HFFc6 (cell line): ENCODE measurements around the gene HECTD1. TPM values are rescaled to one million over a fixed set of nuclear protein-coding genes. Genes with fewer than 3 reads are reported as not detected.

Experiments used
- DNase-seq: peaks from one replicate; pipeline ENCODE4 v3.0.0-alpha.2; 2018
- H3K27ac Mint-ChIP-seq: 2 replicates; pipeline ENCODE4 v1.8.0; 2020; ENCODE audit warnings: mild to moderate bottlenecking, mixed read lengths
- H3K27me3 Mint-ChIP-seq: 2 replicates; pipeline ENCODE4 v1.8.0; 2021; ENCODE audit warnings: mild to moderate bottlenecking, moderate library complexity, mixed read lengths; ENCODE audit not compliant: insufficient read depth
- H3K36me3 Mint-ChIP-seq: 2 replicates; pipeline ENCODE4 v1.8.0; 2021; ENCODE audit warnings: low read depth, mixed read lengths
- H3K4me1 Mint-ChIP-seq: 2 replicates; pipeline ENCODE4 v1.8.0; 2020; ENCODE audit warnings: low read depth, mixed read lengths
- H3K4me3 Mint-ChIP-seq: 2 replicates; pipeline ENCODE4 v1.8.0; 2020; ENCODE audit warnings: mild to moderate bottlenecking, moderate library complexity, mixed read lengths
- H3K9me3 Mint-ChIP-seq: 2 replicates; pipeline ENCODE4 v1.8.0; 2020; ENCODE audit warnings: mild to moderate bottlenecking, mixed read lengths
- CTCF ChIP-seq: fragments of 200-600 bp; sonication (generic); IDR thresholded peaks from 2 replicates; pipeline ENCODE4 v1.5.0; 2021; ENCODE audit warnings: antibody characterized with exemption, mild to moderate bottlenecking
- total RNA-seq, 6 experiments: library from RNA; stranded (reverse); fragmentation: NEBNext Ultra II Directional; extraction: Animal tissue kit (Norgen Biotek cat#: 25700); gene quantifications; 2 replicates in 1 of 6; 3 replicates in 5 of 6; pipeline ENCODE4 v1.2.3, GENCODE V29; 2021

The HECTD1 gene
- total RNA-seq, 6 experiments from 2014 or later: 125 to 153 (median 145) TPM

GRCh38 chr14:31137214-31137889 lies 70.2 kb downstream of the HECTD1 start:
- Mint-ChIP-seq H3K4me3 (no peak overlapping the region), H3K27ac (peak overlapping the region; percentile 28; the same call in 1 of the 2 replicates), H3K36me3 (peaks cover 5% of the 10 kb centered on the region; the same call in 1 of the 2 replicates), H3K27me3 (no peaks in the 10 kb centered on the region), H3K4me1 (peaks cover 5% of the 10 kb centered on the region; the same call in 1 of the 2 replicates), H3K9me3 (no peaks in the 10 kb centered on the region)
- no peak for DNase-seq
- no peak for TF ChIP-seq CTCF

- Mint-ChIP-seq H3K27me3 (no peaks in the 10 kb centered on the region), H3K4me3 (no peak overlapping the region), H3K9me3 (no peaks in the 10 kb centered on the region), H3K36me3 (peaks cover 14% of the 10 kb centered on the region), H3K27ac (no peak overlapping the region), H3K4me1 (peaks cover 5% of the 10 kb centered on the region; the same call in 1 of the 2 replicates)
- no peak for DNase-seq
- TF ChIP-seq CTCF: no peak
Observed at GRCh38 chr14:31133133-31133532, 74.5 kb downstream of the HECTD1 start.

DNA sequence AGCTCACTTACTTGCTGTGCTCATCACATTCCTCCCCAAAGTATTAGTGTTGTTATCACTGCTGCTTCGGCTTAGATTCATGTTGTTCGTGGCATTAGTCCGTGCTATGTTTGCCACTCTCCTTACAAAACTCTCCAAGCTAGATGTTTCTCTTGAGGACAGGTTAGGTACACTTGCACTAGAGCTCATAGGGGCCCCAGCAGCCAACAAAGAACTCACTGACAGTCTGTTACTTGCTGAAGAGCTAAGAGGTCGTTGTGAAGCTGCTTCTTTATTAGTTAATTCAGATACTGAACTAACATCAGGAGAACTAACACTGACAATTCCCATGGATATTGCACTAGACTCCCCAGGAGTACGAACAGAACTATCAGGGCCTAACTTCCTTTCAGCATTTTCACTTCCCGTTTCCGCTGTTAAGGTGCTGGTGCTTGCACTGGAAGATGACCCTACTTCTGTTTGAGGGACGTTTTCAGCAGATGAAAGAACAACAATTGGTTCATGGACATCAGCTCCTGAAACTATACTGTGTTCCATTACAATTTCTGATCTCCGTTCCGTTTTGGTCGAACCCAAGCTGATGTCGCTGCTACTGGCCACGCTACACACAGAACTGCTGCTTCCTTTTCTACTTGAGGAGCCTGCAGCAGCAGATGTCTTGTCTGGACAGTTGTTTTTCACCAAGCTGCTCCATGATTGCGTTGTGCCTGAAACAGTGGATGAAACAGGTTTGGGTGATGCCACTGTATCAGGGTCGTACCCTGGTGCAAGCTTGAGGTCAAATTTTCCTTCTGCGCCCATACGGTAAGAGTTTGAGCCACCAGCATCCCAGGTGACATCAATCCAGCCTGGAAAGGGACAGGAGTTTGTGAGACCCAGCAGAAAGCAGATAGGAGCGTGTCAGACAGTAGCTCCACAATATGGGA lies 78.7 kb downstream of the HECTD1 start:
- Mint-ChIP-seq H3K27me3 (no peaks in the 10 kb centered on the region), H3K4me3 (no peak overlapping the region), H3K9me3 (no peaks in the 10 kb centered on the region), H3K27ac (no peak overlapping the region), H3K36me3 (peaks cover 14% of the 10 kb centered on the region), H3K4me1 (no peaks in the 10 kb centered on the region)
- no peak for TF ChIP-seq CTCF
- DNase-seq: no peak

GRCh38 chr14:31127690-31128089 lies 79.9 kb downstream of the HECTD1 start:
- Mint-ChIP-seq H3K4me1 (no peaks in the 10 kb centered on the region), H3K4me3 (no peak overlapping the region), H3K9me3 (no peaks in the 10 kb centered on the region), H3K27ac (peak overlapping the region; percentile 35; the same call in 1 of the 2 replicates), H3K36me3 (peaks cover 22% of the 10 kb centered on the region), H3K27me3 (no peaks in the 10 kb centered on the region)
- no peak for DNase-seq
- TF ChIP-seq CTCF: no peak

DNA sequence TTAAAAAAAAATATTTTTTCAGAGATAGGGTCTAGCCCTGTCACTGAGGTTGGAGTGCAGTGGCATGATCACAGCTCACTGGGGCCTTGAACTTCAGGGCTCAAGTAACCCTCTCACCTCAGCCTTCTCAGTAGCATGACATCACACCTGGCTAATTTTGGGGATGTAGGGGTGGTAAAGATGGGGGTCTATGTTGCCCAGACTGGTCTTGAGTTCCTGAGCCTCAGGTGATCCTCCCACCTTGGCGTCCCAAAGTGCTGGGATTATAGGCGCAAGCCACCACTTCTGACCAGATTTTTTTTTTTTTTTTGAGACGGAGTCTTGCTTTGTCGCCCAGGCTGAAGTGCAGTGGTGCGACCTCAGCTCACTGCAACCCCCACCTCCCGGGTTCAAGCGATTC lies 80.9 kb downstream of the HECTD1 start:
- Mint-ChIP-seq H3K4me3 (no peak overlapping the region), H3K9me3 (no peaks in the 10 kb centered on the region), H3K36me3 (peaks cover 27% of the 10 kb centered on the region), H3K27me3 (no peaks in the 10 kb centered on the region), H3K27ac (no peak overlapping the region), H3K4me1 (no peaks in the 10 kb centered on the region)
- DNase-seq: no peak
- TF ChIP-seq CTCF: no peak
